ENCODE measurements around the gene PTPRQ. TPM values are rescaled to one million over a fixed set of nuclear protein-coding genes. Genes with fewer than 3 reads are reported as not detected.

PTPRQ gene
- total and polyA plus RNA-seq, 9 of the 15 experiments (the other 6 are each of a cell fraction or from before 2014, with no cell fraction given) = not detected

DNA sequence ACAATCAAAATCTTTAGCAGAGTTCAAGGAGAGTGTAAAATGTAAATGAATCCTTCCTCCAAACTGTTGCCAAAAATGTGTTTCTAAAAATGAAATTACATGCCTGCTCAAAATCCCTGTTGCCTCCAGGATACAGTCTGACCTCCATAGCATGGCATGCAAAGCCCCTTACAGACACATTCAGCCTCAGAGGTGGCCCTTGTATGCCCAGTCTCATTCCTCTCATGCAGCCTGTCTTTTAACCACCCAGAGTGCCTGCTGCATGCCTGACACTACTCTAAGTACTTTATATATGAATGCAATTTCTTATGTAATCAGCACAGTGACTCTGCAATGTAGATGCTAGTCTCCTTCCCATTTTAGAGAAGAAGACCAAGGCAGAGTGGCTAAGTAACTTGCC is 24.4 kb upstream of the PTPRQ start (continued):
- TF ChIP-seq HNRNPH1 (optimal IDR thresholded peaks at IDR 0.05; ENCODE audit: low read depth, low read length) (no peak), THRAP3 (IDR thresholded peaks at IDR 0.05; ENCODE audit: borderline replicate concordance) (no peak), KAT8 (IDR thresholded peaks at IDR 0.05; ENCODE audit: low read depth) (no peak), GATAD2A (IDR thresholded peaks at IDR 0.05) (no peak), ZNF143 (CRISPR knock-in tag; IDR thresholded peaks at IDR 0.05) (no peak), SAP30 (IDR thresholded peaks at IDR 0.05; ENCODE audit: borderline replicate concordance, insufficient read depth, low read depth, low read length, poor library complexity, severe bottlenecking) (no peak), CHCHD3 (CRISPR knock-in tag; IDR thresholded peaks at IDR 0.05) (no peak)
- TF ChIP-seq, protein P1, sequence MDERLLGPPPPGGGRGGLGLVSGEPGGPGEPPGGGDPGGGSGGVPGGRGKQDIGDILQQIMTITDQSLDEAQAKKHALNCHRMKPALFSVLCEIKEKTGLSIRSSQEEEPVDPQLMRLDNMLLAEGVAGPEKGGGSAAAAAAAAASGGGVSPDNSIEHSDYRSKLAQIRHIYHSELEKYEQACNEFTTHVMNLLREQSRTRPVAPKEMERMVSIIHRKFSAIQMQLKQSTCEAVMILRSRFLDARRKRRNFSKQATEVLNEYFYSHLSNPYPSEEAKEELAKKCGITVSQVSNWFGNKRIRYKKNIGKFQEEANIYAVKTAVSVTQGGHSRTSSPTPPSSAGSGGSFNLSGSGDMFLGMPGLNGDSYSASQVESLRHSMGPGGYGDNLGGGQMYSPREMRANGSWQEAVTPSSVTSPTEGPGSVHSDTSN (CRISPR knock-in tag; IDR thresholded peaks at IDR 0.05; ENCODE audit: low read depth) = no peak
- TF ChIP-seq, protein P1 (tag; conservative IDR thresholded peaks at IDR 0.05; ENCODE audit: low read depth) = no peak

DNA sequence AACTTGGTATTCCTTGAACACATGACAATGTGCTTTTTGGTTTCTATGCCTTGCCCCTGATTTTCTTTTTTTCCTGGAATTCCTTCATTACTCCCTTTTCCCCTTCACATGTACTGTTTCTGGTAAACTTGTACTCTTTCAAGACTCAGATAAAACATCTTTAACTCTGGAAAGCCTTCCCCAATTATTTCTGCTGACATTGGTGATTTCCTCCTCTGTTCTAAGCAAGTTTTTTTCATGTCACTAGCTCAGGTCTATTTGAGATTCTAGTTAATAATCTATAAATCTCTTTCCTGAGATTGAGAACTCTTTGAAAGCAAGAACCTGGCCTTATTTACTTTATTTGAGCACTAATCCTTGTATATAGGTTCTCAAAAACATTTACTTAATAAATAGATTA is 24.0 kb upstream of the PTPRQ start:
- H3K4me2 ChIP-seq (ENCODE audit: insufficient read depth, low read length) = no peak overlapping the region
- no peaks in the 10 kb centered on the region; the same call in 1 of the 2 replicates for H3K9me3 ChIP-seq (replicated peaks; ENCODE audit: control insufficient read depth, insufficient read depth, low read depth, low read length)
- H3K27me3 ChIP-seq (ENCODE audit: control insufficient read depth in 2 of 2, insufficient read depth in 2 of 2, low read length in 2 of 2) = no peaks in the 10 kb centered on the region
- CTCF ChIA-PET (ENCODE audit: low intra/inter-chr PET ratio) = no interaction called here
- no peak overlapping the region for H3K27ac ChIP-seq (ENCODE audit: extremely low read depth, low read depth, low read length)
- ATAC-seq (no peak), FAIRE-seq (no peak), DNase-seq (ENCODE audit: extremely low read depth in 1 of 4, low spot score in 3 of 4) (no peak)
- no TSS peak for BruUV-seq (replicated peaks)
- no peaks in the 10 kb centered on the region for H3K79me2 ChIP-seq (ENCODE audit: control insufficient read depth, insufficient read depth, low read length)
- no peak overlapping the region for H3K9ac ChIP-seq (ENCODE audit: insufficient read depth in 1 of 2, low read depth in 2 of 2, low read length in 2 of 2)
- H4K20me1 ChIP-seq (replicated peaks; ENCODE audit: control insufficient read depth, insufficient read depth, low read length) = no peaks in the 10 kb centered on the region
- no peaks in the 10 kb centered on the region for H3K4me1 ChIP-seq (replicated peaks in 1 of 2; ENCODE audit: control insufficient read depth in 2 of 2, insufficient read depth in 2 of 2, low read length in 2 of 2)
- no peak overlapping the region for H2AFZ ChIP-seq (ENCODE audit: low read depth, low read length)
- H3K4me3 ChIP-seq = no peak overlapping the region
- no peaks in the 10 kb centered on the region for H3K9me1 ChIP-seq (ENCODE audit: control insufficient read depth, insufficient read depth, low read length)
- POLR2A ChIA-PET = no interaction called here
- in situ Hi-C loops (cut with MboI) = no loop called here
- intact Hi-C loops (cut with micrococcal nuclease) = no loop called here
- H3K36me3 ChIP-seq (ENCODE audit: control insufficient read depth, insufficient read depth, low read length) = no peaks in the 10 kb centered on the region
- TF ChIP-seq, protein P2, sequence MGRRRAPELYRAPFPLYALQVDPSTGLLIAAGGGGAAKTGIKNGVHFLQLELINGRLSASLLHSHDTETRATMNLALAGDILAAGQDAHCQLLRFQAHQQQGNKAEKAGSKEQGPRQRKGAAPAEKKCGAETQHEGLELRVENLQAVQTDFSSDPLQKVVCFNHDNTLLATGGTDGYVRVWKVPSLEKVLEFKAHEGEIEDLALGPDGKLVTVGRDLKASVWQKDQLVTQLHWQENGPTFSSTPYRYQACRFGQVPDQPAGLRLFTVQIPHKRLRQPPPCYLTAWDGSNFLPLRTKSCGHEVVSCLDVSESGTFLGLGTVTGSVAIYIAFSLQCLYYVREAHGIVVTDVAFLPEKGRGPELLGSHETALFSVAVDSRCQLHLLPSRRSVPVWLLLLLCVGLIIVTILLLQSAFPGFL (CRISPR knock-in tag; IDR thresholded peaks at IDR 0.05) = no peak
- TF ChIP-seq GTF2E2 (tag; IDR thresholded peaks at IDR 0.05) (no peak), E2F5 (CRISPR knock-in tag; IDR thresholded peaks at IDR 0.05) (no peak), ZNF655 (CRISPR knock-in tag; IDR thresholded peaks at IDR 0.05) (no peak), SP1 (CRISPR knock-in tag; IDR thresholded peaks at IDR 0.05) (no peak), DPF2 (IDR thresholded peaks at IDR 0.05) (no peak), MEIS2 (IDR thresholded peaks at IDR 0.05; ENCODE audit: partially characterized antibody) (no peak)

Measured in K562 (cell line).